SK-N-SH (cell line): ENCODE results near the gene APBB3. TPM values are rescaled to one million over a fixed set of nuclear protein-coding genes. Genes with fewer than 3 reads are reported as not detected.

Source experiments
- CTCF ChIA-PET: fragments of 300-600, 350-600 bp; formaldehyde crosslinking; extraction: SDS; loops from one replicate; lab custom pipeline; 2021; lab: Yijun Ruan, JAX
- POLR2A ChIA-PET: fragments of 350-600 bp; sonication (Branson Sonifier 250); formaldehyde crosslinking; extraction: SDS; loops from one replicate; lab custom pipeline; 2020; ENCODE audit warnings: antibody characterized with exemption, inconsistent platforms; lab: Yijun Ruan, JAX
- DNase-seq: peaks from one replicate; pipeline ENCODE4 v3.0.0; 2012
- H2AFZ ChIP-seq: fragments of 200-600 bp; sonication (generic); 2 replicates; pipeline ENCODE4 v1.8.1; 2016; ENCODE audit warnings: antibody characterized with exemption, mild to moderate bottlenecking, low read depth
- H3F3A ChIP-seq: fragments of 200-600 bp; sonication (generic); replicated peaks from 2 replicates; pipeline ENCODE3; 2016; ENCODE audit warnings: antibody characterized with exemption, mild to moderate bottlenecking; ENCODE audit not compliant: insufficient read depth
- H3K27ac ChIP-seq, 2 experiments: fragments of 200-500 bp in 1 of 2; fragments of 200-600 bp in 1 of 2; sonication (Bioruptor generic) in 1 of 2; sonication (generic), shearing (Covaris generic) in 1 of 2; 2 replicates each; pipeline versions ENCODE4 v1.5.1 to v1.6.1; 2014 to 2016; ENCODE audit warnings: low read depth in 2 of 2, inconsistent platforms in 1 of 2, low read length in 1 of 2, mild to moderate bottlenecking in 1 of 2, mixed read lengths in 1 of 2
- H3K27me3 ChIP-seq: fragments of 200-600 bp; sonication (generic), shearing (Covaris generic); 2 replicates; pipeline ENCODE4 v1.6.1; 2016; ENCODE audit warnings: mixed run types; ENCODE audit not compliant: insufficient read depth
- H3K36me3 ChIP-seq, 2 experiments: fragments of 200-500 bp in 1 of 2; fragments of 200-600 bp in 1 of 2; sonication (Bioruptor generic) in 1 of 2; sonication (generic) in 1 of 2; replicated peaks in 1 of 2; 2 replicates each; pipeline versions ENCODE3 to v1.5.1; 2014 to 2016; ENCODE audit warnings: low read length in 1 of 2, mild to moderate bottlenecking in 1 of 2; ENCODE audit not compliant: insufficient read depth in 2 of 2, control insufficient read depth in 1 of 2
- H3K4me1 ChIP-seq, 2 experiments: fragments of 200-500 bp in 1 of 2; fragments of 200-600 bp in 1 of 2; sonication (Bioruptor generic) in 1 of 2; sonication (generic), shearing (Covaris generic) in 1 of 2; 2 replicates each; pipeline versions ENCODE4 v1.5.1 to v1.6.1; 2014 to 2016; ENCODE audit warnings: low read depth in 1 of 2, low read length in 1 of 2, mixed run types in 1 of 2; ENCODE audit not compliant: insufficient read depth in 2 of 2, control insufficient read depth in 1 of 2
- H3K4me2 ChIP-seq: fragments of 200-600 bp; sonication (generic), shearing (Covaris generic); 2 replicates; pipeline ENCODE4 v1.6.1; 2017; ENCODE audit warnings: mixed run types
- H3K4me3 ChIP-seq, 2 experiments: fragments of 200-500 bp in 1 of 2; fragments of 200-600 bp in 1 of 2; sonication (Bioruptor generic) in 1 of 2; sonication (generic), shearing (Covaris generic) in 1 of 2; 2 replicates each; pipeline versions ENCODE4 v1.5.1 to v1.8.1; 2014 to 2016; ENCODE audit warnings: low read depth in 2 of 2, inconsistent platforms in 1 of 2, low read length in 1 of 2, mild to moderate bottlenecking in 1 of 2, mixed read lengths in 1 of 2, moderate library complexity in 1 of 2
- H3K79me2 ChIP-seq: fragments of 200-600 bp; sonication (generic); 2 replicates; pipeline ENCODE4 v1.8.1; 2017; ENCODE audit warnings: mild to moderate bottlenecking; ENCODE audit not compliant: insufficient read depth
- H3K9ac ChIP-seq: fragments of 200-600 bp; sonication (generic); 2 replicates; pipeline ENCODE4 v1.6.1; 2017; ENCODE audit warnings: mixed run types
- H3K9me2 ChIP-seq: fragments of 200-600 bp; sonication (generic); 2 replicates; pipeline ENCODE4 v1.6.1; 2017; ENCODE audit warnings: mixed run types
- H3K9me3 ChIP-seq: fragments of 200-600 bp; sonication (generic); 2 replicates; pipeline ENCODE4 v1.6.1; 2017; ENCODE audit warnings: mixed run types, mild to moderate bottlenecking, moderate library complexity
- H4K20me1 ChIP-seq: fragments of 200-600 bp; sonication (generic); 2 replicates; pipeline ENCODE4 v1.6.1; 2017; ENCODE audit warnings: mild to moderate bottlenecking, mixed run types; ENCODE audit not compliant: insufficient read depth
- FOXM1 ChIP-seq: IDR thresholded peaks from 2 replicates; pipeline ENCODE4 v1.4.0; 2012; ENCODE audit warnings: low read depth, mild to moderate bottlenecking
- IRF3 ChIP-seq: fragments of 150-350 bp; IDR thresholded peaks from 2 replicates; pipeline ENCODE4 v1.6.1; 2016; ENCODE audit warnings: mild to moderate bottlenecking, low read depth, low read length
- MAX ChIP-seq: IDR thresholded peaks from 2 replicates; pipeline ENCODE4 v1.4.0; 2012; ENCODE audit warnings: low read depth
- POLR2AphosphoS5 ChIP-seq: IDR thresholded peaks from 2 replicates; pipeline ENCODE4 v1.6.1; 2012; ENCODE audit warnings: low read depth, low read length
- USF2 ChIP-seq: fragments of 150-350 bp; IDR thresholded peaks from 2 replicates; pipeline ENCODE4 v1.6.1; 2017; ENCODE audit warnings: antibody characterized with exemption, low read length, low read depth, borderline replicate concordance
- WGBS: methylation state at CpG from one replicate; pipeline ENCODE4 v1.1.6; 2017; ENCODE audit warnings: low lambda C conversion rate; 5-methylcytosine and 5-hydroxymethylcytosine counted together
- polyA plus RNA-seq, 3 experiments: library from polyadenylated mRNA; depleted of rRNA; stranded (reverse); fragments of >200 nt; gene quantifications; 2 replicates each; pipeline ENCODE4 v1.2.3, GENCODE V29; 2012
- small RNA-seq, 7 experiments: library from RNA; depleted of rRNA; stranded (forward); fragments of <200 nt; gene quantifications; one replicate each; pipeline ENCODE3, GENCODE V24; 2012

Gene APBB3
- polyA plus RNA-seq, 1 of the 3 experiments (the other 2 are of a cell fraction), result 36.0 TPM

GRCh38 chr5:140513124-140513523 is 51.3 kb downstream of the APBB3 start (continued):
- TF ChIP-seq FOXM1 (no peak), USF2 (no peak)

GRCh38 chr5:140509898-140510297 is 54.5 kb downstream of the APBB3 start:
- CTCF ChIA-PET, result interaction anchor here (0.8 kb wide), 1 partner anchor 44 kb away, joined by 5 read pairs; no protein-coding TSS in a partner anchor
- 96% methylated on average over 4 of the region's 4 CpGs for WGBS
- DNase-seq, result no peak
- H3F3A ChIP-seq, result no peaks in the 10 kb centered on the region
- no peak overlapping the region for H3K9ac ChIP-seq
- H3K9me2 ChIP-seq, result no peaks in the 10 kb centered on the region
- TF ChIP-seq MAX, result no peak
- no peak for TF ChIP-seq IRF3
- no peak for TF ChIP-seq POLR2AphosphoS5
- H3K4me1 ChIP-seq, result no peaks in the 10 kb centered on the region
- no peaks in the 10 kb centered on the region for H4K20me1 ChIP-seq
- no peak overlapping the region for H3K4me3 ChIP-seq
- no peaks in the 10 kb centered on the region for H3K79me2 ChIP-seq
- no peak overlapping the region for H2AFZ ChIP-seq
- no peaks in the 10 kb centered on the region for H3K9me3 ChIP-seq
- H3K36me3 ChIP-seq, result peaks cover 60 to 90% of the 10 kb centered on the region in 2 experiments
- no peak overlapping the region for H3K4me2 ChIP-seq
- POLR2A ChIA-PET, result no interaction called here
- H3K27me3 ChIP-seq, result no peaks in the 10 kb centered on the region
- H3K27ac ChIP-seq, result no peak overlapping the region

Small RNAs within 50 kb of the gene (small RNA-seq; reads per million reads assigned to genes)
- gene RF00279 (0 reads per million in 7 experiments), gene RF00443 (0 reads per million in 7 experiments)

Other genes with a start within 250 kb of the APBB3 start
- 56.2 and 59.8 TPM in 2 replicates for gene HBEGF, start 218.0 kb downstream of the APBB3 start, polyA plus RNA-seq (2012; rRNA removed)
- 0.02 TPM in 1 of 2 replicates, not detected in the other for gene SLC4A9, start 204.4 kb downstream of the APBB3 start, polyA plus RNA-seq (2012; rRNA removed)
- gene ANKHD1, start 162.8 kb downstream of the APBB3 start, polyA plus RNA-seq (2012; rRNA removed), result 26.7 and 36.4 TPM in 2 replicates
- 1.1 and 1.2 TPM in 2 replicates for gene EIF4EBP3, start 16.9 kb downstream of the APBB3 start, polyA plus RNA-seq (2012; rRNA removed)
- gene SRA1, start 7.1 kb downstream of the APBB3 start, polyA plus RNA-seq (2012; rRNA removed), result 35.9 and 37.8 TPM in 2 replicates
- 56.2 and 74.9 TPM in 2 replicates for gene SLC35A4, start 230 bp upstream of the APBB3 start, polyA plus RNA-seq (2012; rRNA removed)
- gene CD14, start 68.6 kb upstream of the APBB3 start, polyA plus RNA-seq (2012; rRNA removed), result 0.12 and 0.19 TPM in 2 replicates
- gene TMCO6, start 74.9 kb upstream of the APBB3 start, polyA plus RNA-seq (2012; rRNA removed), result 27.7 and 31.7 TPM in 2 replicates
- gene NDUFA2, start 83.0 kb upstream of the APBB3 start, polyA plus RNA-seq (2012; rRNA removed), result 202 and 211 TPM in 2 replicates
- 105 and 113 TPM in 2 replicates for gene IK, start 83.2 kb upstream of the APBB3 start, polyA plus RNA-seq (2012; rRNA removed)
- gene WDR55, start 100.3 kb upstream of the APBB3 start, polyA plus RNA-seq (2012; rRNA removed), result 28.3 and 32.7 TPM in 2 replicates
- gene DND1, start 109.0 kb upstream of the APBB3 start, polyA plus RNA-seq (2012; rRNA removed), result 1.2 and 2.1 TPM in 2 replicates
- 124 and 135 TPM in 2 replicates for gene HARS1, start 126.8 kb upstream of the APBB3 start, polyA plus RNA-seq (2012; rRNA removed)
- 40.8 and 54.5 TPM in 2 replicates for gene HARS2, start 126.9 kb upstream of the APBB3 start, polyA plus RNA-seq (2012; rRNA removed)
- gene ZMAT2, start 135.8 kb upstream of the APBB3 start, polyA plus RNA-seq (2012; rRNA removed), result 30.9 and 42.2 TPM in 2 replicates
- 0.16 and 0.21 TPM in 2 replicates for gene PCDHA1, start 221.5 kb upstream of the APBB3 start, polyA plus RNA-seq (2012; rRNA removed)
- gene PCDHA2, start 230.3 kb upstream of the APBB3 start, polyA plus RNA-seq (2012; rRNA removed), result not detected in 2 replicates
- 0.02 TPM in 1 of 2 replicates, not detected in the other for gene PCDHA3, start 236.5 kb upstream of the APBB3 start, polyA plus RNA-seq (2012; rRNA removed)
- 1.2 and 1.4 TPM in 2 replicates for gene PCDHA4, start 242.5 kb upstream of the APBB3 start, polyA plus RNA-seq (2012; rRNA removed)